Astrocyte of the cerebellum (primary cell): ENCODE data around the gene DIDO1.

Source experiments
- DNase-seq: peaks from one replicate; pipeline ENCODE4 v3.0.0-alpha.2; 2011; ENCODE audit warnings: low read depth
- H3K4me3 ChIP-seq: 2 replicates; pipeline ENCODE4 v1.5.1; 2011; ENCODE audit warnings: mild to moderate bottlenecking, low read depth, low read length, moderate library complexity
- in situ Hi-C: cut with HindIII; loops from 2 replicates; pipeline ENCODE4 v1.10.0; 2017; ENCODE audit warnings: low sequenced_read_pairs
- TF ChIP-seq, protein P1 (sequence below): IDR thresholded peaks from 2 replicates; pipeline ENCODE4 v1.5.1; 2012; ENCODE audit warnings: low read length, low read depth, moderate library complexity, mild to moderate bottlenecking; ENCODE audit errors: missing control alignments

The DIDO1 gene

GRCh38 chr20:62860924-62861691 lies 65.2 kb downstream of the DIDO1 start:
- TF ChIP-seq, protein P1, sequence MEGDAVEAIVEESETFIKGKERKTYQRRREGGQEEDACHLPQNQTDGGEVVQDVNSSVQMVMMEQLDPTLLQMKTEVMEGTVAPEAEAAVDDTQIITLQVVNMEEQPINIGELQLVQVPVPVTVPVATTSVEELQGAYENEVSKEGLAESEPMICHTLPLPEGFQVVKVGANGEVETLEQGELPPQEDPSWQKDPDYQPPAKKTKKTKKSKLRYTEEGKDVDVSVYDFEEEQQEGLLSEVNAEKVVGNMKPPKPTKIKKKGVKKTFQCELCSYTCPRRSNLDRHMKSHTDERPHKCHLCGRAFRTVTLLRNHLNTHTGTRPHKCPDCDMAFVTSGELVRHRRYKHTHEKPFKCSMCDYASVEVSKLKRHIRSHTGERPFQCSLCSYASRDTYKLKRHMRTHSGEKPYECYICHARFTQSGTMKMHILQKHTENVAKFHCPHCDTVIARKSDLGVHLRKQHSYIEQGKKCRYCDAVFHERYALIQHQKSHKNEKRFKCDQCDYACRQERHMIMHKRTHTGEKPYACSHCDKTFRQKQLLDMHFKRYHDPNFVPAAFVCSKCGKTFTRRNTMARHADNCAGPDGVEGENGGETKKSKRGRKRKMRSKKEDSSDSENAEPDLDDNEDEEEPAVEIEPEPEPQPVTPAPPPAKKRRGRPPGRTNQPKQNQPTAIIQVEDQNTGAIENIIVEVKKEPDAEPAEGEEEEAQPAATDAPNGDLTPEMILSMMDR: no peak
- in situ Hi-C loops: no loop called here
- peak overlapping the region; percentile 46 for H3K4me3 ChIP-seq
- no peak for DNase-seq

GRCh38 chr20:62860391-62860923 lies 65.8 kb downstream of the DIDO1 start:
- H3K4me3 ChIP-seq: peak overlapping the region; percentile 46
- TF ChIP-seq, protein P1: no peak
- no peak for DNase-seq
- in situ Hi-C loops: no loop called here

- in situ Hi-C loops: no loop called here
- no peak overlapping the region for H3K4me3 ChIP-seq
- TF ChIP-seq, protein P1: no peak
- DNase-seq: no peak
Measured at GRCh38 chr20:62859721-62860120, 66.6 kb downstream of the DIDO1 start.

GRCh38 chr20:62858058-62858830 lies 68.1 kb downstream of the DIDO1 start:
- TF ChIP-seq, protein P1: no peak
- no peak overlapping the region for H3K4me3 ChIP-seq
- in situ Hi-C loops: no loop called here
- DNase-seq: no peak

GRCh38 chr20:62856931-62857619 lies 69.2 kb downstream of the DIDO1 start:
- H3K4me3 ChIP-seq: no peak overlapping the region
- TF ChIP-seq, protein P1: no peak
- in situ Hi-C loops: no loop called here
- no peak for DNase-seq

DNA sequence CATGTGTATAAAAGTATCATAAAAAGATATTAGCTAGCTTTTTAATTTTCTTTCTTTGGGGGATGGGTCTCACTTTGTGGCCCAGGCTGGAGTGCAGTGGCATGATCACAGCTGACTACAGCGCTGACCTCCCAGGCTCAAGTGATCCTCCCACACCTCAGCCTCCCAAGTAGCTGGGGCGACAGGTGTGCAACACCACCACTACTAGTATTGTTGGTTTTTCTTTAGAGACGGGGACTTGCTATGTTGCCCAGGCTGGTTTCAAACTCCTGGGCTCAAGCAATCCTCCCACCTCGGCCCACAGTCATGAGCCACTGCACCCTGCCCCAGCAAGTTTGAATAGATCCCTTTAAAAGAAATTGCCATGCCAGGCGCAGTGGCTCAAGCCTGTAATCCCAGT lies 71.2 kb downstream of the DIDO1 start:
- no peak for DNase-seq
- in situ Hi-C loops: no loop called here
- TF ChIP-seq, protein P1: no peak
- H3K4me3 ChIP-seq: no peak overlapping the region
